ENCODE results near the gene CAPNS1.

The CAPNS1 gene

GRCh38 chr19:36103842-36104552 is 35.9 kb upstream of the CAPNS1 start:
- Histone ChIP-seq H3K27ac (no peak overlapping the region), H3K4me3 (ENCODE audit: low read depth in 1 of 2, low read length in 1 of 2) (no peak overlapping the region), H3K27me3 (no peaks in the 10 kb centered on the region), H3K36me3 (peaks cover 67% of the 10 kb centered on the region), H3K4me1 (ENCODE audit: control insufficient read depth in 1 of 2, insufficient read depth in 1 of 2, low read depth in 1 of 2, low read length in 1 of 2) (peaks cover 0 to 10% of the 10 kb centered on the region in 2 experiments), H3K9me3 (no peaks in the 10 kb centered on the region)
- TF ChIP-seq CTCF (IDR thresholded peaks at IDR 0.05) = no peak

- Histone ChIP-seq H3K4me1 (ENCODE audit: control insufficient read depth in 1 of 2, insufficient read depth in 1 of 2, low read depth in 1 of 2, low read length in 1 of 2) (peaks cover 0 to 10% of the 10 kb centered on the region in 2 experiments), H3K27ac (no peak overlapping the region), H3K9me3 (no peaks in the 10 kb centered on the region), H3K4me3 (ENCODE audit: low read depth in 1 of 2, low read length in 1 of 2) (no peak overlapping the region), H3K36me3 (peaks cover 47% of the 10 kb centered on the region), H3K27me3 (no peaks in the 10 kb centered on the region)
- TF ChIP-seq CTCF (IDR thresholded peaks at IDR 0.05) = no peak
These were observed 33.4 kb upstream of the CAPNS1 start for GRCh38 chr19:36106441-36106840.

- TF ChIP-seq CTCF (IDR thresholded peaks at IDR 0.05) = no peak
- peaks cover 0 to 10% of the 10 kb centered on the region in 2 experiments for H3K4me1 ChIP-seq (ENCODE audit: control insufficient read depth in 1 of 2, insufficient read depth in 1 of 2, low read depth in 1 of 2, low read length in 1 of 2)
- H3K4me3 ChIP-seq (ENCODE audit: low read depth in 1 of 2, low read length in 1 of 2) = no peak overlapping the region
- H3K27me3 ChIP-seq = no peaks in the 10 kb centered on the region
- no peaks in the 10 kb centered on the region for H3K9me3 ChIP-seq
- no peak overlapping the region for H3K27ac ChIP-seq
- H3K36me3 ChIP-seq = peaks cover 45% of the 10 kb centered on the region
These were observed 32.9 kb upstream of the CAPNS1 start for GRCh38 chr19:36106991-36107390.

- Histone ChIP-seq H3K36me3 (peaks cover 36% of the 10 kb centered on the region), H3K27me3 (no peaks in the 10 kb centered on the region)
These were observed 31.2 kb upstream of the CAPNS1 start for GRCh38 chr19:36108684-36109083.

GRCh38 chr19:36110487-36111199 is 29.2 kb upstream of the CAPNS1 start, which contains the start of gene OVOL3:
Gene OVOL3, plus strand, starts transcription at chr19:36111143. Its CDS starts 60 bp downstream, at chr19:36111203.
- no peaks in the 10 kb centered on the region for H3K27me3 ChIP-seq
- H3K9me3 ChIP-seq = no peaks in the 10 kb centered on the region
- H3K27ac ChIP-seq = no peak within 1 kb of the TSS
- no peak within 1 kb of the TSS for H3K4me3 ChIP-seq (ENCODE audit: low read depth in 1 of 2, low read length in 1 of 2)
- H3K36me3 ChIP-seq = peaks cover 16% of the 10 kb centered on the region
- no peak for TF ChIP-seq CTCF (IDR thresholded peaks at IDR 0.05)
- peaks cover 19 to 22% of the 10 kb centered on the region in 2 experiments for H3K4me1 ChIP-seq (ENCODE audit: control insufficient read depth in 1 of 2, insufficient read depth in 1 of 2, low read depth in 1 of 2, low read length in 1 of 2)

More at GRCh38 chr19:36108684-36109083, 31.2 kb upstream of the CAPNS1 start:
- H3K27ac ChIP-seq = no peak overlapping the region
- TF ChIP-seq CTCF (IDR thresholded peaks at IDR 0.05) = no peak
- peaks cover 2 to 13% of the 10 kb centered on the region in 2 experiments for H3K4me1 ChIP-seq (ENCODE audit: control insufficient read depth in 1 of 2, insufficient read depth in 1 of 2, low read depth in 1 of 2, low read length in 1 of 2)
- H3K4me3 ChIP-seq (ENCODE audit: low read depth in 1 of 2, low read length in 1 of 2) = no peak overlapping the region
- no peaks in the 10 kb centered on the region for H3K9me3 ChIP-seq

All from neutrophil (primary cell).